ENCODE measurements around the gene ROR1.
A peak's percentile ranks its signal among the peaks of the same experiment; 100 is the strongest.

Gene ROR1

GRCh38 chr1:63908016-63908415 lies 134.2 kb downstream of the ROR1 start:
- no peaks in the 10 kb centered on the region for H3K9me3 ChIP-seq (ENCODE audit: low read depth, low read length)
- no peak overlapping the region for H3K4me3 ChIP-seq
- DNase-seq (ENCODE audit: low read depth, low spot score) = no peak
- TF ChIP-seq EZH2 (IDR thresholded peaks at IDR 0.05) (no peak), FOXP2 (optimal IDR thresholded peaks at IDR 0.05; ENCODE audit: control extremely low read depth, extremely low read length, insufficient read depth) (no peak), POLR2AphosphoS5 (IDR thresholded peaks at IDR 0.05; ENCODE audit: borderline replicate concordance, low read depth, low read length) (no peak)
- H3K27ac ChIP-seq = no peak overlapping the region
- H3K9ac ChIP-seq (ENCODE audit: insufficient read length) = no peak overlapping the region
- H3K36me3 ChIP-seq (ENCODE audit: insufficient read depth, low read length) = no peaks in the 10 kb centered on the region

GRCh38 chr1:63909526-63909925 lies 135.7 kb downstream of the ROR1 start:
- no peaks in the 10 kb centered on the region for H3K36me3 ChIP-seq (ENCODE audit: insufficient read depth, low read length)
- no peaks in the 10 kb centered on the region for H3K9me3 ChIP-seq (ENCODE audit: low read depth, low read length)
- H3K4me3 ChIP-seq = no peak overlapping the region
- H3K9ac ChIP-seq (ENCODE audit: insufficient read length) = no peak overlapping the region
- no peak overlapping the region for H3K27ac ChIP-seq
- no peak for TF ChIP-seq POLR2AphosphoS5 (IDR thresholded peaks at IDR 0.05; ENCODE audit: borderline replicate concordance, low read depth, low read length)
- TF ChIP-seq FOXP2 (optimal IDR thresholded peaks at IDR 0.05; ENCODE audit: control extremely low read depth, extremely low read length, insufficient read depth) = no peak
- TF ChIP-seq EZH2 (IDR thresholded peaks at IDR 0.05) = no peak
- DNase-seq (ENCODE audit: low read depth, low spot score) = no peak

GRCh38 chr1:63911049-63911448 lies 137.2 kb downstream of the ROR1 start:
- Histone ChIP-seq H3K27ac (no peak overlapping the region), H3K9ac (ENCODE audit: insufficient read length) (no peak overlapping the region), H3K4me3 (no peak overlapping the region), H3K9me3 (ENCODE audit: low read depth, low read length) (no peaks in the 10 kb centered on the region), H3K36me3 (ENCODE audit: insufficient read depth, low read length) (no peaks in the 10 kb centered on the region)
- DNase-seq (ENCODE audit: low read depth, low spot score) = no peak
- TF ChIP-seq POLR2AphosphoS5 (IDR thresholded peaks at IDR 0.05; ENCODE audit: borderline replicate concordance, low read depth, low read length) = no peak
- no peak for TF ChIP-seq FOXP2 (optimal IDR thresholded peaks at IDR 0.05; ENCODE audit: control extremely low read depth, extremely low read length, insufficient read depth)
- TF ChIP-seq EZH2 (IDR thresholded peaks at IDR 0.05) = no peak

GRCh38 chr1:63912643-63913042 lies 138.8 kb downstream of the ROR1 start:
- no peak overlapping the region for H3K27ac ChIP-seq
- no peaks in the 10 kb centered on the region for H3K36me3 ChIP-seq (ENCODE audit: insufficient read depth, low read length)
- DNase-seq (ENCODE audit: low read depth, low spot score) = no peak
- H3K4me3 ChIP-seq = no peak overlapping the region
- H3K9ac ChIP-seq (ENCODE audit: insufficient read length) = no peak overlapping the region
- TF ChIP-seq POLR2AphosphoS5 (IDR thresholded peaks at IDR 0.05; ENCODE audit: borderline replicate concordance, low read depth, low read length) = no peak
- no peak for TF ChIP-seq EZH2 (IDR thresholded peaks at IDR 0.05)
- no peak for TF ChIP-seq FOXP2 (optimal IDR thresholded peaks at IDR 0.05; ENCODE audit: control extremely low read depth, extremely low read length, insufficient read depth)
- no peaks in the 10 kb centered on the region for H3K9me3 ChIP-seq (ENCODE audit: low read depth, low read length)

GRCh38 chr1:63913533-63913932 lies 139.7 kb downstream of the ROR1 start:
- Histone ChIP-seq H3K9me3 (ENCODE audit: low read depth, low read length) (no peaks in the 10 kb centered on the region), H3K27ac (no peak overlapping the region), H3K9ac (ENCODE audit: insufficient read length) (no peak overlapping the region), H3K36me3 (ENCODE audit: insufficient read depth, low read length) (no peaks in the 10 kb centered on the region), H3K4me3 (no peak overlapping the region)
- TF ChIP-seq EZH2 (IDR thresholded peaks at IDR 0.05) (no peak), FOXP2 (optimal IDR thresholded peaks at IDR 0.05; ENCODE audit: control extremely low read depth, extremely low read length, insufficient read depth) (no peak), POLR2AphosphoS5 (IDR thresholded peaks at IDR 0.05; ENCODE audit: borderline replicate concordance, low read depth, low read length) (no peak)
- DNase-seq (ENCODE audit: low read depth, low spot score) = no peak

GRCh38 chr1:63914241-63914640 lies 140.4 kb downstream of the ROR1 start:
- no peak overlapping the region for H3K27ac ChIP-seq
- no peaks in the 10 kb centered on the region for H3K9me3 ChIP-seq (ENCODE audit: low read depth, low read length)
- peak; percentile 24 for DNase-seq (ENCODE audit: low read depth, low spot score)
- H3K36me3 ChIP-seq (ENCODE audit: insufficient read depth, low read length) = no peaks in the 10 kb centered on the region
- H3K4me3 ChIP-seq = 0 out of 2 replicates have a peak overlapping the region, but pooled peaks have one; percentile 17
- TF ChIP-seq POLR2AphosphoS5 (IDR thresholded peaks at IDR 0.05; ENCODE audit: borderline replicate concordance, low read depth, low read length) (no peak), EZH2 (IDR thresholded peaks at IDR 0.05) (no peak), FOXP2 (optimal IDR thresholded peaks at IDR 0.05; ENCODE audit: control extremely low read depth, extremely low read length, insufficient read depth) (no peak)
- no peak overlapping the region for H3K9ac ChIP-seq (ENCODE audit: insufficient read length)

- Histone ChIP-seq H3K9ac (ENCODE audit: insufficient read length) (no peak overlapping the region), H3K9me3 (ENCODE audit: low read depth, low read length) (no peaks in the 10 kb centered on the region), H3K27ac (no peak overlapping the region), H3K4me3 (no peak overlapping the region), H3K36me3 (ENCODE audit: insufficient read depth, low read length) (no peaks in the 10 kb centered on the region)
- TF ChIP-seq FOXP2 (optimal IDR thresholded peaks at IDR 0.05; ENCODE audit: control extremely low read depth, extremely low read length, insufficient read depth) (no peak), EZH2 (IDR thresholded peaks at IDR 0.05) (no peak), POLR2AphosphoS5 (IDR thresholded peaks at IDR 0.05; ENCODE audit: borderline replicate concordance, low read depth, low read length) (no peak)
- no peak for DNase-seq (ENCODE audit: low read depth, low spot score)
Observed at GRCh38 chr1:63914706-63915105, 140.9 kb downstream of the ROR1 start.

GRCh38 chr1:63915121-63915520 lies 141.3 kb downstream of the ROR1 start:
- no peak for TF ChIP-seq FOXP2 (optimal IDR thresholded peaks at IDR 0.05; ENCODE audit: control extremely low read depth, extremely low read length, insufficient read depth)
- TF ChIP-seq EZH2 (IDR thresholded peaks at IDR 0.05) = no peak
- TF ChIP-seq POLR2AphosphoS5 (IDR thresholded peaks at IDR 0.05; ENCODE audit: borderline replicate concordance, low read depth, low read length) = no peak
- no peaks in the 10 kb centered on the region for H3K9me3 ChIP-seq (ENCODE audit: low read depth, low read length)
- H3K36me3 ChIP-seq (ENCODE audit: insufficient read depth, low read length) = no peaks in the 10 kb centered on the region
- no peak overlapping the region for H3K27ac ChIP-seq
- no peak for DNase-seq (ENCODE audit: low read depth, low spot score)
- no peak overlapping the region for H3K9ac ChIP-seq (ENCODE audit: insufficient read length)
- H3K4me3 ChIP-seq = no peak overlapping the region

Measured in SK-N-MC (cell line).